ENCODE measurements around the gene ERBB4. TPM values are rescaled to one million over a fixed set of nuclear protein-coding genes. Genes with fewer than 3 reads are reported as not detected.

ERBB4 gene
- total and polyA plus RNA-seq, 10 of the 15 experiments (the other 5 are each of a cell fraction or from before 2014, with no cell fraction given) = under 0.01 to 0.23 (median 0.01) TPM; not detected in 4

DNA sequence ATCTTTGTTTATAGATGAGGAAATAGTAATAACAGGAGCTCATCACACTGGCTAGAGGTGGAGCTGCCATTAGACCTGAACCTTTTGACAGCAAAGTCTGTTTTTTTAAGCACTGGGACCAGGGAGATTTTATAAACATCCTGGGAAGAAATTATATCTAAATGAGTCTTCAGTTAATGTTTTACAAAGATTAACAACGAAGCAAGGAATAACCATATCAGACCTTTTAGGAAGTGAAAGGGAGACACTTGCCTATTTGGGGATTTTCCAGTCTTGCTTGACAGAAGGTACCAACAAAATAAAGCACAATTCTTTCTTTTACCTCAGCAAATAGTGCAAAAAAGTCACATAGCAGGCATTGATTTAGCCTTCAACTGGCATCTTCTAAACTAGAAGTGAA is 1205.2 kb downstream of the ERBB4 start (continued):
- TF ChIP-seq SREBF1 (IDR thresholded peaks at IDR 0.05; ENCODE audit: low read length) = no peak
- no peak for TF ChIP-seq SIN3A (IDR thresholded peaks at IDR 0.05; ENCODE audit: low read depth, low read length)
- no peak for TF ChIP-seq NR2F1 (conservative IDR thresholded peaks at IDR 0.05)
- peak; percentile 32; the same call in 1 of the 2 replicates for TF ChIP-seq SPI1 (IDR thresholded peaks at IDR 0.05; ENCODE audit: borderline replicate concordance, insufficient read depth, low read depth, low read length)
- TF ChIP-seq YY1 (IDR thresholded peaks at IDR 0.05; ENCODE audit: low read depth, low read length) = no peak
- TF ChIP-seq TCF3 (IDR thresholded peaks at IDR 0.05; ENCODE audit: borderline replicate concordance, insufficient read depth, low read depth, low read length) = no peak
- no peak for TF ChIP-seq NR2C1 (IDR thresholded peaks at IDR 0.05)
- no peak for TF ChIP-seq RCOR1 (conservative IDR thresholded peaks at IDR 0.05; ENCODE audit: low read depth, low read length)
- TF ChIP-seq IKZF2 (IDR thresholded peaks at IDR 0.05) = peak; percentile 14 to 26; a peak in 2 of 4 replicates

DNA sequence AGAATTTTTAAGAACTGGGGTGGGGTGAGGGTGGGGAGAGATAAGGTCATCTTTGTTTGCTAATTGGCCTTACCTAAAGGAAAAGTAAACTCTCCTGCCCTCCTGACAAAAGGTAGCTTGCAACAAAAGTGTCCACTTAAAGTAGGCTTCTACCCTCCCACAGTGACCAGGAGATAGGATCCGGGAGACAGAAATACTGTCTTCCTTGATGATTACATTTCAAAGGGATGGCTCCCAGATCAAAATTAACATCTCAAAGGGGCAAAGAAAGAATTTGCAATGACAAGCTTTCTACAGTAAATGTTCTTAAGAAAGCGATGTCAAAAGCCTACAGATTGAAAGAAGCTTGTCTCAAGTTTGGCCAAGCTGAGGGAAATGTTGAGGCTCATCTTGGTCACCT is 1206.9 kb downstream of the ERBB4 start:
- no peaks in the 10 kb centered on the region for H3K4me1 ChIP-seq (ENCODE audit: control insufficient read depth, insufficient read depth, low read length)
- FAIRE-seq = no peak
- in situ Hi-C loops (cut with MboI) (no loop called here), intact Hi-C loops (cut with micrococcal nuclease; ENCODE audit: unreplicated experiment) (no loop called here)
- no peak overlapping the region for H3K9ac ChIP-seq (ENCODE audit: control insufficient read depth, insufficient read depth, low read length)
- 65% methylated on average over 2 of the region's 2 CpGs for WGBS (ENCODE audit: insufficient coverage, insufficient replicate concordance, low lambda C conversion rate, missing lambda C conversion rate)
- H3K4me2 ChIP-seq (ENCODE audit: control insufficient read depth, insufficient read depth) = no peak overlapping the region
- H3K4me3 ChIP-seq = no peak overlapping the region
- no peak overlapping the region for H2AFZ ChIP-seq (ENCODE audit: control insufficient read depth, low read depth, low read length)
- SMC1A ChIA-PET (ENCODE audit: uncharacterized antibody, unreplicated experiment) = no interaction called here
- DNase-seq (ENCODE audit: low read depth, low spot score) = no peak
- H3K36me3 ChIP-seq (ENCODE audit: control insufficient read depth in 2 of 2, insufficient read depth in 2 of 2, low read length in 1 of 2) = no peaks in the 10 kb centered on the region
- no peaks in the 10 kb centered on the region for H4K20me1 ChIP-seq (ENCODE audit: control insufficient read depth, insufficient read depth)
- CTCF ChIA-PET = interaction anchor here (0.5 to 1.1 kb wide), 3 partner anchors 14 to 36 kb away, joined by 3 read pairs; no protein-coding TSS in a partner anchor
- RAD21 ChIA-PET (ENCODE audit: unreplicated experiment) = no interaction called here
- no peak for ATAC-seq
- no TSS peak for BruUV-seq (replicated peaks)
- H3K27ac ChIP-seq (ENCODE audit: control insufficient read depth, insufficient read depth) = no peak overlapping the region
- no peaks in the 10 kb centered on the region for H3K79me2 ChIP-seq (ENCODE audit: control insufficient read depth, insufficient read depth, low read length)
- H3K27me3 ChIP-seq (replicated peaks in 1 of 2; ENCODE audit: control insufficient read depth in 2 of 2, insufficient read depth in 2 of 2, low read length in 1 of 2) = no peaks in the 10 kb centered on the region
- POLR2A ChIA-PET = no interaction called here
- no peaks in the 10 kb centered on the region for H3K9me3 ChIP-seq (replicated peaks; ENCODE audit: control insufficient read depth, insufficient read depth, low read length)
- TF ChIP-seq CREM (IDR thresholded peaks at IDR 0.05; ENCODE audit: low read depth) = no peak
- TF ChIP-seq, protein P1, sequence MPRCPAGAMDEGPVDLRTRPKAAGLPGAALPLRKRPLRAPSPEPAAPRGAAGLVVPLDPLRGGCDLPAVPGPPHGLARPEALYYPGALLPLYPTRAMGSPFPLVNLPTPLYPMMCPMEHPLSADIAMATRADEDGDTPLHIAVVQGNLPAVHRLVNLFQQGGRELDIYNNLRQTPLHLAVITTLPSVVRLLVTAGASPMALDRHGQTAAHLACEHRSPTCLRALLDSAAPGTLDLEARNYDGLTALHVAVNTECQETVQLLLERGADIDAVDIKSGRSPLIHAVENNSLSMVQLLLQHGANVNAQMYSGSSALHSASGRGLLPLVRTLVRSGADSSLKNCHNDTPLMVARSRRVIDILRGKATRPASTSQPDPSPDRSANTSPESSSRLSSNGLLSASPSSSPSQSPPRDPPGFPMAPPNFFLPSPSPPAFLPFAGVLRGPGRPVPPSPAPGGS (IDR thresholded peaks at IDR 0.05; ENCODE audit: borderline replicate concordance, insufficient read depth, low read depth, low read length, poor library complexity, severe bottlenecking) = no peak
- no peak for TF ChIP-seq HDGF (IDR thresholded peaks at IDR 0.05)
- TF ChIP-seq HDAC6 (IDR thresholded peaks at IDR 0.05; ENCODE audit: unreplicated experiment) = no peak
- TF ChIP-seq, protein P2, sequence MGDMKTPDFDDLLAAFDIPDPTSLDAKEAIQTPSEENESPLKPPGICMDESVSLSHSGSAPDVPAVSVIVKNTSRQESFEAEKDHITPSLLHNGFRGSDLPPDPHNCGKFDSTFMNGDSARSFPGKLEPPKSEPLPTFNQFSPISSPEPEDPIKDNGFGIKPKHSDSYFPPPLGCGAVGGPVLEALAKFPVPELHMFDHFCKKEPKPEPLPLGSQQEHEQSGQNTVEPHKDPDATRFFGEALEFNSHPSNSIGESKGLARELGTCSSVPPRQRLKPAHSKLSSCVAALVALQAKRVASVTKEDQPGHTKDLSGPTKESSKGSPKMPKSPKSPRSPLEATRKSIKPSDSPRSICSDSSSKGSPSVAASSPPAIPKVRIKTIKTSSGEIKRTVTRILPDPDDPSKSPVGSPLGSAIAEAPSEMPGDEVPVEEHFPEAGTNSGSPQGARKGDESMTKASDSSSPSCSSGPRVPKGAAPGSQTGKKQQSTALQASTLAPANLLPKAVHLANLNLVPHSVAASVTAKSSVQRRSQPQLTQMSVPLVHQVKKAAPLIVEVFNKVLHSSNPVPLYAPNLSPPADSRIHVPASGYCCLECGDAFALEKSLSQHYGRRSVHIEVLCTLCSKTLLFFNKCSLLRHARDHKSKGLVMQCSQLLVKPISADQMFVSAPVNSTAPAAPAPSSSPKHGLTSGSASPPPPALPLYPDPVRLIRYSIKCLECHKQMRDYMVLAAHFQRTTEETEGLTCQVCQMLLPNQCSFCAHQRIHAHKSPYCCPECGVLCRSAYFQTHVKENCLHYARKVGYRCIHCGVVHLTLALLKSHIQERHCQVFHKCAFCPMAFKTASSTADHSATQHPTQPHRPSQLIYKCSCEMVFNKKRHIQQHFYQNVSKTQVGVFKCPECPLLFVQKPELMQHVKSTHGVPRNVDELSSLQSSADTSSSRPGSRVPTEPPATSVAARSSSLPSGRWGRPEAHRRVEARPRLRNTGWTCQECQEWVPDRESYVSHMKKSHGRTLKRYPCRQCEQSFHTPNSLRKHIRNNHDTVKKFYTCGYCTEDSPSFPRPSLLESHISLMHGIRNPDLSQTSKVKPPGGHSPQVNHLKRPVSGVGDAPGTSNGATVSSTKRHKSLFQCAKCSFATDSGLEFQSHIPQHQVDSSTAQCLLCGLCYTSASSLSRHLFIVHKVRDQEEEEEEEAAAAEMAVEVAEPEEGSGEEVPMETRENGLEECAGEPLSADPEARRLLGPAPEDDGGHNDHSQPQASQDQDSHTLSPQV (IDR thresholded peaks at IDR 0.05) = no peak
- TF ChIP-seq RELA (IDR thresholded peaks at IDR 0.05; ENCODE audit: borderline replicate concordance, partially characterized antibody) = no peak
- no peak for TF ChIP-seq RUNX3 (IDR thresholded peaks at IDR 0.05; ENCODE audit: low read length)
